ENCODE data around the gene GPR45. TPM values are rescaled to one million over a fixed set of nuclear protein-coding genes. Genes with fewer than 3 reads are reported as not detected.

The GPR45 gene, protein sequence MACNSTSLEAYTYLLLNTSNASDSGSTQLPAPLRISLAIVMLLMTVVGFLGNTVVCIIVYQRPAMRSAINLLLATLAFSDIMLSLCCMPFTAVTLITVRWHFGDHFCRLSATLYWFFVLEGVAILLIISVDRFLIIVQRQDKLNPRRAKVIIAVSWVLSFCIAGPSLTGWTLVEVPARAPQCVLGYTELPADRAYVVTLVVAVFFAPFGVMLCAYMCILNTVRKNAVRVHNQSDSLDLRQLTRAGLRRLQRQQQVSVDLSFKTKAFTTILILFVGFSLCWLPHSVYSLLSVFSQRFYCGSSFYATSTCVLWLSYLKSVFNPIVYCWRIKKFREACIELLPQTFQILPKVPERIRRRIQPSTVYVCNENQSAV
- 1 to 10 TPM in 3 of 8 experiments, under 1 TPM in 4, not detected in 1; 0.29 to 1.8 (median 0.87) TPM for total RNA-seq

- in situ Hi-C loops (cut with MboI; ENCODE audit: low pct_unique_long_range_greater_than_20kb in 2 of 9, low sequenced_read_pairs in 9 of 9, unreplicated experiment in 9 of 9), result loop anchor here in 7 of 9 experiments (5.0 to 25.0 kb wide), 3 partner anchors 127 to 129 kb away; no protein-coding TSS in a partner anchor
- Histone ChIP-seq H3K4me1 (replicated peaks in 1 of 2) (no peaks in the 10 kb centered on the region), H3K27ac (no peak within 1 kb of the TSS), H3K4me3 (no peak within 1 kb of the TSS)
- no peak for ATAC-seq (replicated peaks in 6 of 8)
- 63 to 94% (median 87%) methylated on average over 4 to 8 of the region's 10 CpGs; no CpG with 5 or more reads in 2 of the 10 experiments for WGBS, 10 experiments
Measured at GRCh38 chr2:105241443-105241842, at the start of gene GPR45. GPR45 (plus strand) TSS chr2:105241743; CDS start chr2:105241859, 116 bp downstream.

GRCh38 chr2:105194022-105194675, 47.4 kb upstream of the GPR45 start:
- in situ Hi-C loops (cut with MboI; ENCODE audit: low pct_unique_long_range_greater_than_20kb in 2 of 9, low sequenced_read_pairs in 9 of 9, unreplicated experiment in 9 of 9), result no loop called here
- 0 to 41% (median 9%) methylated on average over 1 to 11 of the region's 14 CpGs for WGBS, 10 experiments
- Histone ChIP-seq H3K4me1 (replicated peaks in 1 of 2) (peaks cover 9 to 12% of the 10 kb centered on the region in 2 donors), H3K27ac (peak overlapping the region; percentile 4 to 45), H3K4me3 (peak overlapping the region in 1 of 5 donors; percentile 8)
- ATAC-seq (replicated peaks in 6 of 8), result peak in 5 of 8 experiments; percentile 94 to 99 (median 98)

GRCh38 chr2:105196651-105197050, 44.9 kb upstream of the GPR45 start:
- Histone ChIP-seq H3K27ac (no peak overlapping the region), H3K4me3 (no peak overlapping the region), H3K4me1 (replicated peaks in 1 of 2) (peaks cover 9 to 12% of the 10 kb centered on the region in 2 donors)
- ATAC-seq (replicated peaks in 6 of 8), result no peak
- in situ Hi-C loops (cut with MboI; ENCODE audit: low pct_unique_long_range_greater_than_20kb in 2 of 9, low sequenced_read_pairs in 9 of 9, unreplicated experiment in 9 of 9), result no loop called here
- WGBS, 10 experiments, result 80 to 100% (median 100%) methylated on average over 1 to 3 of the region's 4 CpGs; no CpG with 5 or more reads in 6 of the 10 experiments

- Histone ChIP-seq H3K27ac (no peak overlapping the region), H3K4me3 (no peak overlapping the region), H3K4me1 (replicated peaks in 1 of 2) (peaks cover 0 to 3% of the 10 kb centered on the region in 2 donors)
- in situ Hi-C loops (cut with MboI; ENCODE audit: low pct_unique_long_range_greater_than_20kb in 2 of 9, low sequenced_read_pairs in 9 of 9, unreplicated experiment in 9 of 9), result no loop called here
- WGBS, 10 experiments, result 31 to 83% (median 44%) methylated on average over 1 to 4 of the region's 5 CpGs; no CpG with 5 or more reads in 3 of the 10 experiments
- no peak for ATAC-seq (replicated peaks in 6 of 8)
Measured at GRCh38 chr2:105215586-105216192, 25.9 kb upstream of the GPR45 start.

GRCh38 chr2:105220604-105221003, 20.9 kb upstream of the GPR45 start:
- Histone ChIP-seq H3K4me3 (no peak overlapping the region), H3K27ac (no peak overlapping the region), H3K4me1 (replicated peaks in 1 of 2) (no peaks in the 10 kb centered on the region)
- 8 to 100% (median 90%) methylated on average over 2 to 3 of the region's 3 CpGs; no CpG with 5 or more reads in 1 of the 10 experiments for WGBS, 10 experiments
- ATAC-seq (replicated peaks in 6 of 8), result no peak
- in situ Hi-C loops (cut with MboI; ENCODE audit: low pct_unique_long_range_greater_than_20kb in 2 of 9, low sequenced_read_pairs in 9 of 9, unreplicated experiment in 9 of 9), result no loop called here

DNA sequence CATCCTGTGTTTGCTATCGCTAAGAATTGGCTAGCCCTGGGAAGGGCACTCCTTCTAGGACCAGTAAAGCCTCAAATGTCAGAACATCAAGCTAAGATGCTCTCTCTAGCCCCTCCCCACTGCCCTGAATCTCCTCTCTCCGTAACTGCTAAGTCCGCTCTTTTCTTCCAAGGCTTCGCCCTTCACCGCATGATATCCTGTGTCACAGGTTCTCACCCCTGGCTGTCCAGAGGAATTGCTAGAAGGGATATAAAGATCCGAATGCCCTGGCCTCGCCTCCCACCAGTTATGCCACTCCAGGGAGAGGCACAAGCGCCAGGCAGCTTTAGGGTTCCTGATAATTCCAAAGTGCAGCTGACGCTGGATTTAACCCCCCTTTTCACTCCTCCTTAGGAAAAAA, 17.1 kb upstream of the GPR45 start:
- WGBS, 10 experiments, result 29 to 95% (median 80%) methylated on average over 1 to 4 of the region's 9 CpGs; no CpG with 5 or more reads in 2 of the 10 experiments

GRCh38 chr2:105231232-105231619, 10.3 kb upstream of the GPR45 start:
- H3K4me1 ChIP-seq (replicated peaks in 1 of 2), result peaks cover 7 to 8% of the 10 kb centered on the region in 2 donors
- H3K4me3 ChIP-seq, result no peak overlapping the region
- peak in 1 of 8 experiments; percentile 54 for ATAC-seq (replicated peaks in 6 of 8)
- no peak overlapping the region for H3K27ac ChIP-seq
- in situ Hi-C loops (cut with MboI; ENCODE audit: low pct_unique_long_range_greater_than_20kb in 2 of 9, low sequenced_read_pairs in 9 of 9, unreplicated experiment in 9 of 9), result loop anchor here in 5 of 9 experiments (10.0 to 25.0 kb wide), 2 partner anchors 116 to 119 kb away; no protein-coding TSS in a partner anchor
- 48 to 100% (median 94%) methylated on average over 1 to 3 of the region's 3 CpGs; no CpG with 5 or more reads in 5 of the 10 experiments for WGBS, 10 experiments

More for the DNA sequence above, 17.1 kb upstream of the GPR45 start:
- in situ Hi-C loops (cut with MboI; ENCODE audit: low pct_unique_long_range_greater_than_20kb in 2 of 9, low sequenced_read_pairs in 9 of 9, unreplicated experiment in 9 of 9), result no loop called here
- H3K4me1 ChIP-seq (replicated peaks in 1 of 2), result no peaks in the 10 kb centered on the region
- ATAC-seq (replicated peaks in 6 of 8), result no peak
- H3K4me3 ChIP-seq, result no peak overlapping the region
- no peak overlapping the region for H3K27ac ChIP-seq

DNA sequence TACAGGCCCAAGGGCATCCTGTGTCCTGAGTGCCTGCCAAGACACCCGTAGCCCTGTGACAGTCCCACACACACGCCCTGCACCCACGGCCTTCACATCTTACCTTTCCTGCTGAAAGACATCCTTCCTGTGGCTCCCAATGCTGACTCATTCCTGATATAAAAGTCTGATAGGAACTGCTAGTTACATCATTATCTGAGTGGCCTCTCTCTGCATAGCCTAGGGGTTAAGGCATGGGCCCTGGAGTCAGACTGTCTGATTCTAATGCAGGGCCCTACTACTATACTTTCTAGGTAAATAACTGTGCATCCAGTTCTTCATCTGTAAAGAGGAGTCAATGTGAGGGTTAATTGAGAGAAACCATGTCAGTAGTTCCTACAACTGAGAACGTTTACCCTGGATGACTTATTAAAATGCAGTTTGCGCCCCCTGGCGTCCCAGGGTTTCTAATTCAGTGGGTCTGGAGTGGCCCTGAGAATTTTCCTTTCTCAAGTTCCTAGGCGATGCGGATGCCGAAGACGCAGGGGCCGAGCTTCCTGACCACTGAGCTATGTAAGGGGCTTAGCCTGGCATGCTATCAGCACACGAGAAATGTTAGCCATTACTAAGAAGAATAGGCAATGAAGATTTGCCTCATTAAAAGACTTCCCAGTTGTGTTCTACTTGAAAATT, 6.0 kb upstream of the GPR45 start:
- 0 to 43% (median 13%) methylated on average over 1 to 9 of the region's 12 CpGs; no CpG with 5 or more reads in 2 of the 10 experiments for WGBS, 10 experiments
- in situ Hi-C loops (cut with MboI; ENCODE audit: low pct_unique_long_range_greater_than_20kb in 2 of 9, low sequenced_read_pairs in 9 of 9, unreplicated experiment in 9 of 9), result loop anchor here in 5 of 9 experiments (10.0 to 25.0 kb wide), 2 partner anchors 121 to 123 kb away; no protein-coding TSS in a partner anchor
- peak; percentile 81 to 92 (median 87) for ATAC-seq (replicated peaks in 6 of 8)
- H3K27ac ChIP-seq, result no peak overlapping the region
- H3K4me1 ChIP-seq (replicated peaks in 1 of 2), result peaks cover 7 to 8% of the 10 kb centered on the region in 2 donors
- H3K4me3 ChIP-seq, result no peak overlapping the region

DNA sequence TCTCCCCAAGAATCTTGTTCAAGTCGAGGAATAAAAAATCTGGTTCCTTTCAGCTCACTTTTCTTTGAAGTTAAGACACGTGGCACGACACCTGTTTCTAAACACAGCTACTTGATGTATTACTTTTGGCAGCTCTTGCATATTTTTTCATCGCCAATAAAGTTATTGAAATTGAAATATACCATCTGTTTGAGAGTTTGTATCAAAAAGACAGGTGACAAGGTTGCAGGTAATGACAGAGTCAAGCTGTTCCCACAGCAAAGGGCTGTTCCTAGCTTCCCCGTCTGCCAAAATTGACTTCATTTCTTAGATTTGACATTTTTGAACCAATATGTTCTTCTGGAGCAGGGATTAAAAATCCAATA, 5.5 kb upstream of the GPR45 start:
- Histone ChIP-seq H3K4me3 (no peak overlapping the region), H3K27ac (no peak overlapping the region), H3K4me1 (replicated peaks in 1 of 2) (peaks cover 7 to 8% of the 10 kb centered on the region in 2 donors)
- no peak for ATAC-seq (replicated peaks in 6 of 8)
- in situ Hi-C loops (cut with MboI; ENCODE audit: low pct_unique_long_range_greater_than_20kb in 2 of 9, low sequenced_read_pairs in 9 of 9, unreplicated experiment in 9 of 9), result loop anchor here in 5 of 9 experiments (10.0 to 25.0 kb wide), 2 partner anchors 121 to 124 kb away; no protein-coding TSS in a partner anchor
- 0 to 100% (median 67%) methylated on average over 1 to 5 of the region's 5 CpGs for WGBS, 10 experiments

DNA sequence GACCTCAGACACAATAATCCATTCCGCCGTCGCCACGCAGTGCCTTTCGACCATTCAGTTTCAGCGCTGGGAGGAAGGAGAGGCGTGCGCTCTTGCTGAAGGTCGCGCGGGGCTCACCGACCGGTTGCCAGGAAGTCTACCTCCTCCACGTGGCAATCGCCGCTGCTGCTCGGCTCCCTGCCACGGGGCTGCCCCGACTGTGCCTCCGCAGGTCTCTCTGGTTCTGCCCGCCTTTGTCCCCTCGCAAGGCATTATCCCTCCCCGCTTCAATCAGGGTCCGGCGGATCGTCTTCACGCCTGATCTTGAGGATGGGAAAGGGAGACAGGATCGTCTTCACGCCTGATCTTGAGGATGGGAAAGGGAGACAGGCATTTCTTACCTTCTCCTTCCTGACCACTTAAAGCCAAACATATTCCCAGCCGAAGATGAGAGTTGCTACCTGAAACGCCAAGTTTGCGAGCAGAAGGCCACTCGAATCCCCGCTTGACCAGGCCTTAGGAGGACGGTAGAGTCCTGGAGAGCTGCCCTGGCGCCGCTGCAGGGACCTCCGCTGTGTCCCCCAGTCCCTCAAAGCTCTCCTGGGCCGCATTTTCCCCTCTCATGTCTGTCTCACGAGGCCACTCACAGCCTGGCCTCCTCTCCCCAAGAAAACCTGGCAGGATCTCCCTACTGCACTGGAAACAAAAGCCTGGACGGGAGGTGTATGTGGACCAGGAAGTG, 4.3 kb upstream of the GPR45 start:
- 26 to 100% (median 88%) methylated on average over 1 to 18 of the region's 41 CpGs; no CpG with 5 or more reads in 2 of the 10 experiments for WGBS, 10 experiments
- Histone ChIP-seq H3K27ac (no peak overlapping the region), H3K4me1 (replicated peaks in 1 of 2) (peaks cover 7 to 8% of the 10 kb centered on the region in 2 donors), H3K4me3 (no peak overlapping the region)
- no peak for ATAC-seq (replicated peaks in 6 of 8)
- in situ Hi-C loops (cut with MboI; ENCODE audit: low pct_unique_long_range_greater_than_20kb in 2 of 9, low sequenced_read_pairs in 9 of 9, unreplicated experiment in 9 of 9), result loop anchor here in 5 of 9 experiments (10.0 to 25.0 kb wide), 2 partner anchors 122 to 125 kb away; no protein-coding TSS in a partner anchor

- in situ Hi-C loops (cut with MboI; ENCODE audit: low pct_unique_long_range_greater_than_20kb in 2 of 9, low sequenced_read_pairs in 9 of 9, unreplicated experiment in 9 of 9), result loop anchor here in 5 of 9 experiments (10.0 to 25.0 kb wide), 2 partner anchors 124 to 126 kb away; no protein-coding TSS in a partner anchor
- ATAC-seq (replicated peaks in 6 of 8), result no peak
- peaks cover 7 to 8% of the 10 kb centered on the region in 2 donors for H3K4me1 ChIP-seq (replicated peaks in 1 of 2)
- WGBS, 10 experiments, result 66 to 95% (median 84%) methylated on average over 2 to 11 of the region's 14 CpGs; no CpG with 5 or more reads in 2 of the 10 experiments
- no peak overlapping the region for H3K27ac ChIP-seq
- no peak overlapping the region for H3K4me3 ChIP-seq
Measured at GRCh38 chr2:105238664-105239240, 2.8 kb upstream of the GPR45 start.
